Trophoblast cell (in vitro differentiated cells and primary cell): ENCODE measurements around the gene TTC28.

Experiments used
- DNase-seq, 2 donors: peaks; one replicate each; pipeline ENCODE4 v3.0.0-alpha.2; 2016
- H2AFZ ChIP-seq: 2 replicates; pipeline ENCODE4 v1.6.1; 2013; ENCODE audit warnings: low read length, moderate library complexity, mild to moderate bottlenecking; ENCODE audit not compliant: insufficient read depth, poor library complexity
- H2AK5ac ChIP-seq: 2 replicates; pipeline ENCODE4 v1.6.1; 2013; ENCODE audit warnings: mild to moderate bottlenecking, low read length
- H2BK120ac ChIP-seq: 2 replicates; pipeline ENCODE4 v1.6.1; 2013; ENCODE audit warnings: low read length, mild to moderate bottlenecking, moderate library complexity; ENCODE audit not compliant: insufficient read depth, poor library complexity
- H2BK12ac ChIP-seq: 2 replicates; pipeline ENCODE4 v1.6.1; 2013; ENCODE audit warnings: mild to moderate bottlenecking, low read length, moderate library complexity
- H2BK5ac ChIP-seq: 2 replicates; pipeline ENCODE4 v1.6.1; 2013; ENCODE audit warnings: low read length, low read depth, moderate library complexity, mild to moderate bottlenecking; ENCODE audit not compliant: poor library complexity
- H3K14ac ChIP-seq: 2 replicates; pipeline ENCODE4 v1.6.1; 2013; ENCODE audit warnings: mild to moderate bottlenecking, low read length
- H3K18ac ChIP-seq: 2 replicates; pipeline ENCODE4 v1.6.1; 2013; ENCODE audit warnings: mild to moderate bottlenecking, low read length
- H3K23ac ChIP-seq: 2 replicates; pipeline ENCODE4 v1.6.1; 2013; ENCODE audit warnings: low read length
- H3K27ac ChIP-seq: 2 replicates; pipeline ENCODE4 v1.5.1; 2013; ENCODE audit warnings: low read depth, mild to moderate bottlenecking, inconsistent platforms, low read length, moderate library complexity
- H3K27me3 ChIP-seq: 2 replicates; pipeline ENCODE4 v1.6.1; 2013; ENCODE audit warnings: inconsistent platforms, mild to moderate bottlenecking, low read length, moderate library complexity; ENCODE audit not compliant: insufficient read depth
- H3K36me3 ChIP-seq, 2 experiments: 1 replicate in 1 of 2; 2 replicates in 1 of 2; pipeline ENCODE4 v1.6.1; 2013; ENCODE audit warnings: low read length in 2 of 2, mild to moderate bottlenecking in 2 of 2, moderate library complexity in 1 of 2; ENCODE audit not compliant: insufficient read depth in 2 of 2, control insufficient read depth in 1 of 2
- H3K4ac ChIP-seq: 2 replicates; pipeline ENCODE4 v1.6.1; 2013; ENCODE audit warnings: low read depth, mild to moderate bottlenecking, low read length, moderate library complexity
- H3K4me1 ChIP-seq, 2 experiments: 1 replicate in 1 of 2; 2 replicates in 1 of 2; pipeline ENCODE4 v1.6.1; 2013; ENCODE audit warnings: low read length in 2 of 2, mild to moderate bottlenecking in 2 of 2, moderate library complexity in 1 of 2; ENCODE audit not compliant: insufficient read depth in 2 of 2, control insufficient read depth in 1 of 2
- H3K4me2 ChIP-seq: 2 replicates; pipeline ENCODE4 v1.6.1; 2013; ENCODE audit warnings: inconsistent platforms, mild to moderate bottlenecking, low read length, moderate library complexity
- H3K4me3 ChIP-seq: 2 replicates; pipeline ENCODE4 v1.5.1; 2013; ENCODE audit warnings: mild to moderate bottlenecking, low read depth, low read length, inconsistent platforms
- H3K79me1 ChIP-seq: one replicate; pipeline ENCODE4 v1.6.1; 2013; ENCODE audit warnings: low read length
- H3K79me2 ChIP-seq: 2 replicates; pipeline ENCODE4 v1.6.1; 2013; ENCODE audit warnings: low read length, mild to moderate bottlenecking; ENCODE audit not compliant: control insufficient read depth, insufficient read depth, poor library complexity
- H3K9ac ChIP-seq: 2 replicates; pipeline ENCODE4 v1.6.1; 2013; ENCODE audit warnings: mild to moderate bottlenecking, low read length
- H3K9me3 ChIP-seq: 2 replicates; pipeline ENCODE4 v1.6.1; 2013; ENCODE audit warnings: low read depth, mild to moderate bottlenecking, control low read depth, inconsistent platforms, low read length; ENCODE audit not compliant: insufficient read depth
- H4K12ac ChIP-seq: 2 replicates; pipeline ENCODE4 v1.6.1; 2013; ENCODE audit warnings: low read depth, mild to moderate bottlenecking, low read length, moderate library complexity
- H4K8ac ChIP-seq: 2 replicates; pipeline ENCODE4 v1.6.1; 2013; ENCODE audit warnings: low read depth, mild to moderate bottlenecking, low read length, moderate library complexity
- H4K91ac ChIP-seq: one replicate; pipeline ENCODE4 v1.6.1; 2013; ENCODE audit warnings: low read depth, mild to moderate bottlenecking, low read length, moderate library complexity
- WGBS: extraction: QIAGEN DNeasy Blood & Tissue Kit; methylation state at CpG from one replicate; pipeline ENCODE4 v1.1.7; 2013; ENCODE audit warnings: missing lambda C conversion rate; ENCODE audit not compliant: insufficient read length, insufficient coverage; ENCODE audit errors: extremely low coverage; 5-methylcytosine and 5-hydroxymethylcytosine counted together

Gene TTC28

DNA sequence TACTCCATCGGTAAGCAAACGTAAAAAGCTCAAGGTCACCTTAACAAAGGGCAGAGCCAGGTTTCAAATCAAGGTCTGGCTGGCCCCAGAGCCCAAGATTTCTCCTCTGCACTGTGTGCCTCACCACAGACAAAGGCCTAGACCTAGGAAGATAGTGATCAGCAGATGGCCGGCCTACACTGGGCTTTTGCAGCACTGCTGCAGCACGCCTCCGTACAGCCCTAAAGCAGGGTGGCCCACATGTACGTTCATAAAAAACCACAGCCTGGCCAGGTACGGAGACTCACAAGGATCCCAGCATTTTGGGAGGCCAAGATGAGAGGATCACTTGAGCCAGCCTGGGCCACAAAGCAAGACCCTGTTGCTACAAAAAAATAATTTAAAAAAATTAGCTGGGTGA, 654.3 kb downstream of the TTC28 start:
- Histone ChIP-seq H3K27ac (no peak overlapping the region), H2BK12ac (no peak overlapping the region), H4K8ac (no peak overlapping the region), H3K36me3 (no peaks in the 10 kb centered on the region), H3K4me2 (no peak overlapping the region), H3K4me1 (peaks cover 0 to 2% of the 10 kb centered on the region in 2 experiments), H3K14ac (no peak overlapping the region), H3K79me1 (no peaks in the 10 kb centered on the region), H4K91ac (no peak overlapping the region), H2BK5ac (no peak overlapping the region), H2BK120ac (no peak overlapping the region), H3K9ac (no peak overlapping the region), H3K79me2 (no peaks in the 10 kb centered on the region), H4K12ac (no peak overlapping the region), H2AFZ (no peak overlapping the region), H3K27me3 (no peaks in the 10 kb centered on the region), H3K18ac (no peak overlapping the region), H3K23ac (no peak overlapping the region), H3K4ac (no peak overlapping the region), H2AK5ac (no peak overlapping the region), H3K9me3 (peaks cover 4% of the 10 kb centered on the region), H3K4me3 (no peak overlapping the region)
- whole genome bisulfite sequencing, result no CpG with 5 or more reads among the region's 7 CpGs
- DNase-seq, result no peak

DNA sequence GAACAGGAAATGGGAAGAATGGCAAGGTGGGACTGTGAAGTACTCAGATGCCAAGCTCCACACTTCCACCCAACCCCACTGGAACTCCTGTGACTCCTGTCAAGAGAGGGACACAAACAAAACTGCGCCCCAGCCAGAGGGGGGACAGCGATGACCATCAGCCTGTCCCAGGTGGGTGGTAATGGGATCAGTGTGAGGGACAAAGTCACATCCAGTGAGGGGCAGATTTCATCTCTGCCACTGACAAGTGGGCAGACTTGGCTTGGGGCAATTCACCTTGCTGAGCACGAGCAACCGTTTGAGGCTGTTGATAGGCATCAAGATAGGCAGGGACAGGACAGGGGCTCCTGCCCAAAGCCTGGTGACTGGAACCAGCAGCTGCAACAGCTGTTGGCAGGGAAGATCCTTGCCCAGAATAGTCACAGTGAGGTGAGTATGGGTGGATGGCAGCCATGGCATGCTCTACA, 655.2 kb downstream of the TTC28 start:
- Histone ChIP-seq H2AK5ac (no peak overlapping the region), H2AFZ (no peak overlapping the region), H2BK12ac (no peak overlapping the region), H3K27me3 (no peaks in the 10 kb centered on the region), H3K79me1 (no peaks in the 10 kb centered on the region), H3K36me3 (no peaks in the 10 kb centered on the region), H3K9me3 (peaks cover 4% of the 10 kb centered on the region), H3K23ac (no peak overlapping the region), H3K27ac (no peak overlapping the region), H3K18ac (no peak overlapping the region), H3K4ac (no peak overlapping the region), H3K9ac (no peak overlapping the region), H3K4me2 (no peak overlapping the region), H3K4me1 (peaks cover 0 to 4% of the 10 kb centered on the region in 2 experiments), H2BK120ac (no peak overlapping the region), H4K91ac (no peak overlapping the region), H4K12ac (no peak overlapping the region), H3K79me2 (no peaks in the 10 kb centered on the region), H3K4me3 (no peak overlapping the region), H2BK5ac (no peak overlapping the region), H4K8ac (no peak overlapping the region), H3K14ac (no peak overlapping the region)
- WGBS, result no CpG with 5 or more reads among the region's 4 CpGs
- no peak for DNase-seq

DNA sequence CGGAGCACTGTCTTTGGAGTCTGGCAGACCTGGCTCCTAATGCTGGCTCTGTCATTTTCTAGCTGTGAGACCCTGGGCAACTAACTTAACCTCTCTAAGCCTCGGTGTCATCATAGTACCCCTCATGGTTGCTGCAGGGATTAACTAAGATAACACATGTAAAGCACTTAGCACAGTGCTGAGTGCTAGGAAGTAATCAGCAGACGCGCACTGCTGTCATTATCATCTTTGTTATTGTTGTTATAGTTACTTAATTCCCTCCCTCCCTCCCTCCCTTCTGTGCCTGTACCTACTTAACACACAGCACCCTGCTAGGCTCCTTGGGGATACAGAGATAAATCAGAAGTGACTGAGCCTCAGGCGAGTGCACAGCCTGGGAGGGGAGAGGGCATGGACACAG, 655.9 kb downstream of the TTC28 start:
- Histone ChIP-seq H3K4ac (no peak overlapping the region), H2AK5ac (no peak overlapping the region), H2BK5ac (no peak overlapping the region), H3K36me3 (no peaks in the 10 kb centered on the region), H2BK12ac (no peak overlapping the region), H3K9ac (no peak overlapping the region), H3K4me2 (no peak overlapping the region), H3K27ac (no peak overlapping the region), H3K4me3 (no peak overlapping the region), H3K18ac (no peak overlapping the region), H3K79me2 (no peaks in the 10 kb centered on the region), H4K91ac (no peak overlapping the region), H3K27me3 (no peaks in the 10 kb centered on the region), H3K79me1 (no peaks in the 10 kb centered on the region), H3K9me3 (peaks cover 4% of the 10 kb centered on the region), H3K23ac (no peak overlapping the region), H4K12ac (no peak overlapping the region), H3K4me1 (peaks cover 0 to 4% of the 10 kb centered on the region in 2 experiments), H4K8ac (no peak overlapping the region), H3K14ac (no peak overlapping the region), H2BK120ac (no peak overlapping the region), H2AFZ (no peak overlapping the region)
- DNase-seq, result no peak
- WGBS, result no CpG with 5 or more reads among the region's 5 CpGs

DNA sequence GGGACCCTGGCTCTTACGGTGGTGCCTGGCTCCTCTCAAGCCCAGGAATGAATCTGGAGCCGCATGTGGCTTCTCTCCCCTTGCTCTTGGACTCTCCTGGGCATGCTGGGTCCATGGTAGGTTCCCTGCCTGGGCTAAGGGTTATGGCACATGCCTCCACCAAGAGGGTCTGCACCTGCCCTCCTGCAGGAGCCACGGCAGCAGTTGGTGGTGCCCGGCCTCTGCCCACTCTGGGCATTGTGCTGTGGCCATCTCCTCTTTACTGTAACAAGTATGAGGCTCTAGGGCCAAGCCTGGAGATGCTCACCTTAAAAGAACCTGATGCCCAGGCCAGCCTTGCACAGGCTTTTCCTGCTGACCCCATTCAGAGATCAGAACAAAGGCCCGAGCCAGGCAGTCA, 656.6 kb downstream of the TTC28 start:
- no peak overlapping the region for H2AFZ ChIP-seq
- H2BK5ac ChIP-seq, result no peak overlapping the region
- no peak overlapping the region for H2BK120ac ChIP-seq
- no peak overlapping the region for H3K14ac ChIP-seq
- no peaks in the 10 kb centered on the region for H3K79me1 ChIP-seq
- no peak overlapping the region for H3K18ac ChIP-seq
- no peak overlapping the region for H3K4ac ChIP-seq
- no peaks in the 10 kb centered on the region for H3K79me2 ChIP-seq
- no peak overlapping the region for H3K4me2 ChIP-seq
- H2AK5ac ChIP-seq, result no peak overlapping the region
- peaks cover 4% of the 10 kb centered on the region for H3K9me3 ChIP-seq
- WGBS, result no CpG with 5 or more reads among the region's 5 CpGs
- H3K27me3 ChIP-seq, result no peaks in the 10 kb centered on the region
- H3K9ac ChIP-seq, result no peak overlapping the region
- H4K91ac ChIP-seq, result no peak overlapping the region
- H3K23ac ChIP-seq, result no peak overlapping the region
- H3K4me1 ChIP-seq, result peaks cover 0 to 4% of the 10 kb centered on the region in 2 experiments
- H3K4me3 ChIP-seq, result no peak overlapping the region
- DNase-seq, result no peak
- no peaks in the 10 kb centered on the region for H3K36me3 ChIP-seq
- no peak overlapping the region for H3K27ac ChIP-seq
- H2BK12ac ChIP-seq, result no peak overlapping the region
- H4K12ac ChIP-seq, result no peak overlapping the region
- no peak overlapping the region for H4K8ac ChIP-seq
